Tibial nerve (tissue), 4 donors: ENCODE measurements around the gene KAT8. TPM values are rescaled to one million over a fixed set of nuclear protein-coding genes. Genes with fewer than 3 reads are reported as not detected.

ENCODE experiments used
- DNase-seq, 2 donors: peaks; one replicate each; pipeline ENCODE4 v3.0.0-alpha.2; 2019; ENCODE audit warnings: low spot score in 2 of 2
- H3K27ac ChIP-seq, 4 donors: fragments of 200-600 bp; sonication (generic) in 3 of 4; one replicate each; pipeline ENCODE4 v1.5.1; 2017 to 2019; ENCODE audit warnings: mild to moderate bottlenecking in 1 of 4
- H3K27me3 ChIP-seq, 2 donors: fragments of 200-600 bp; sonication (generic) in 1 of 2; one replicate each; pipeline versions ENCODE4 v1.5.1 to v1.6.0; 2017 to 2019
- H3K36me3 ChIP-seq, 3 donors: fragments of 200-600 bp; sonication (generic); one replicate each; pipeline ENCODE4 v1.5.1; 2018 to 2019
- H3K4me1 ChIP-seq, 4 donors: fragments of 200-600 bp; sonication (generic) in 3 of 4; one replicate each; pipeline ENCODE4 v1.5.1; 2017 to 2019
- H3K4me3 ChIP-seq, 4 donors: fragments of 200-600 bp; sonication (generic) in 3 of 4; one replicate each; pipeline ENCODE4 v1.5.1; 2017 to 2019; ENCODE audit warnings: mild to moderate bottlenecking in 1 of 4, moderate library complexity in 1 of 4
- H3K9me3 ChIP-seq, 4 donors: fragments of 200-600 bp; sonication (generic) in 3 of 4; one replicate each; pipeline ENCODE4 v1.5.1; 2017 to 2019
- CTCF ChIP-seq, 5 experiments: fragments of 200-600 bp in 3 of 5; fragments of 450-650 bp in 2 of 5; sonication (generic) in 3 of 5; IDR thresholded peaks; one replicate each; pipeline ENCODE4 v1.5.1; 2016 to 2019; ENCODE audit warnings: antibody characterized with exemption in 5 of 5, mild to moderate bottlenecking in 3 of 5, moderate library complexity in 2 of 5
- EP300 ChIP-seq, 2 donors: sonication (generic); formaldehyde crosslinking; IDR thresholded peaks; one replicate each; pipeline ENCODE4 v1.6.1; 2017; ENCODE audit warnings: antibody characterized with exemption in 2 of 2, mild to moderate bottlenecking in 1 of 2
- POLR2A ChIP-seq, 2 donors: fragments of 450-650 bp; IDR thresholded peaks; one replicate each; pipeline ENCODE4 v1.6.1; 2017; ENCODE audit warnings: antibody characterized with exemption in 2 of 2, mild to moderate bottlenecking in 2 of 2, moderate library complexity in 2 of 2
- WGBS, 2 donors: methylation state at CpG; one replicate each; pipeline ENCODE4 v1.1.5; 2018; 5-methylcytosine and 5-hydroxymethylcytosine counted together
- total RNA-seq, 4 donors: library from RNA; depleted of rRNA; stranded (reverse); fragments of >200 nt; gene quantifications; one replicate each; pipeline ENCODE4 v1.1.0, GENCODE V29; 2016

Gene KAT8
- total RNA-seq, 4 donors from 2014 or later = 79.5 to 99.0 (median 92.7) TPM

GRCh38 chr16:31086629-31086906 lies 30.9 kb upstream of the KAT8 start:
- 83 to 88% methylated on average over 6 of the region's 6 CpGs for WGBS, 2 donors
- DNase-seq = no peak
- Histone ChIP-seq H3K27me3 (no peaks in the 10 kb centered on the region), H3K4me1 (peaks cover 0 to 14% (median 0%) of the 10 kb centered on the region in 4 donors), H3K4me3 (no peak overlapping the region), H3K27ac (no peak overlapping the region), H3K9me3 (no peaks in the 10 kb centered on the region), H3K36me3 (peaks cover 0 to 98% (median 0%) of the 10 kb centered on the region in 3 donors)
- TF ChIP-seq EP300 (IDR thresholded peaks at IDR 0.05) (no peak), POLR2A (IDR thresholded peaks at IDR 0.05) (no peak), CTCF (IDR thresholded peaks at IDR 0.05) (no peak)

- 66 to 87% methylated on average over 7 to 8 of the region's 8 CpGs for WGBS, 2 donors
- H3K27me3 ChIP-seq = no peaks in the 10 kb centered on the region
Measured at GRCh38 chr16:31087481-31087880, 30.0 kb upstream of the KAT8 start.

GRCh38 chr16:31087971-31088370 lies 29.5 kb upstream of the KAT8 start:
- Histone ChIP-seq H3K27ac (no peak overlapping the region), H3K4me1 (peaks cover 0 to 6% (median 2%) of the 10 kb centered on the region in 4 donors), H3K27me3 (no peaks in the 10 kb centered on the region), H3K36me3 (peaks cover 0 to 88% (median 0%) of the 10 kb centered on the region in 3 donors), H3K9me3 (no peaks in the 10 kb centered on the region), H3K4me3 (no peak overlapping the region)
- WGBS, 2 donors = 69 to 74% methylated on average over 5 of the region's 5 CpGs
- DNase-seq = no peak
- no peak for TF ChIP-seq CTCF (IDR thresholded peaks at IDR 0.05)
- TF ChIP-seq POLR2A (IDR thresholded peaks at IDR 0.05) = no peak
- TF ChIP-seq EP300 (IDR thresholded peaks at IDR 0.05) = no peak

More at GRCh38 chr16:31087481-31087880, 30.0 kb upstream of the KAT8 start:
- peaks cover 0 to 93% (median 0%) of the 10 kb centered on the region in 3 donors for H3K36me3 ChIP-seq
- TF ChIP-seq POLR2A (IDR thresholded peaks at IDR 0.05) = no peak
- TF ChIP-seq EP300 (IDR thresholded peaks at IDR 0.05) = no peak
- no peak for TF ChIP-seq CTCF (IDR thresholded peaks at IDR 0.05)
- no peak for DNase-seq
- H3K27ac ChIP-seq = no peak overlapping the region
- H3K4me3 ChIP-seq = no peak overlapping the region
- H3K9me3 ChIP-seq = no peaks in the 10 kb centered on the region
- H3K4me1 ChIP-seq = peaks cover 0 to 6% (median 0%) of the 10 kb centered on the region in 4 donors

- Histone ChIP-seq H3K4me3 (no peak within 1 kb of the TSS), H3K4me1 (peaks cover 0 to 13% (median 8%) of the 10 kb centered on the region in 4 donors), H3K9me3 (no peaks in the 10 kb centered on the region), H3K27me3 (no peaks in the 10 kb centered on the region), H3K36me3 (peaks cover 0 to 81% (median 0%) of the 10 kb centered on the region in 3 donors), H3K27ac (no peak within 1 kb of the TSS)
- 71 to 79% methylated on average over 14 to 15 of the region's 15 CpGs for WGBS, 2 donors
- TF ChIP-seq POLR2A (IDR thresholded peaks at IDR 0.05) (no peak), CTCF (IDR thresholded peaks at IDR 0.05) (no peak), EP300 (IDR thresholded peaks at IDR 0.05) (no peak)
- no peak for DNase-seq
Measured at GRCh38 chr16:31088459-31089183, 28.8 kb upstream of the KAT8 start, which contains the start of gene PRSS53. Gene PRSS53 (minus strand): TSS chr16:31088943. CDS start chr16:31088809, 134 bp downstream.

- Histone ChIP-seq H3K4me1 (peaks cover 0 to 17% (median 11%) of the 10 kb centered on the region in 4 donors), H3K4me3 (no peak overlapping the region), H3K27me3 (no peaks in the 10 kb centered on the region), H3K27ac (no peak overlapping the region), H3K9me3 (no peaks in the 10 kb centered on the region), H3K36me3 (peaks cover 0 to 75% (median 0%) of the 10 kb centered on the region in 3 donors)
- DNase-seq = no peak
- 93 to 95% methylated on average over 7 to 8 of the region's 8 CpGs for WGBS, 2 donors
- no peak for TF ChIP-seq EP300 (IDR thresholded peaks at IDR 0.05)
- TF ChIP-seq POLR2A (IDR thresholded peaks at IDR 0.05) = no peak
- no peak for TF ChIP-seq CTCF (IDR thresholded peaks at IDR 0.05)
Measured at GRCh38 chr16:31089199-31089598, 28.3 kb upstream of the KAT8 start.
